OCI-LY1 (cell line): ENCODE results near the gene SNRNP48.

ENCODE experiments used
- CTCF ChIP-seq: fragments of 200-600 bp; sonication (generic), shearing (Covaris generic); IDR thresholded peaks from 2 replicates; pipeline ENCODE4 v1.5.1; 2017; ENCODE audit warnings: mild to moderate bottlenecking, antibody characterized with exemption, low read length, moderate library complexity, mixed read lengths
- EZH2 ChIP-seq: fragments of 200-600 bp; sonication (generic), shearing (Covaris generic); IDR thresholded peaks from 2 replicates; pipeline ENCODE4 v1.8.0; 2017; ENCODE audit warnings: borderline replicate concordance, mixed run types, mild to moderate bottlenecking, antibody characterized with exemption, low read length, moderate library complexity, mixed read lengths

GRCh38 chr6:7636151-7636550 lies 46.2 kb downstream of the SNRNP48 start:
- TF ChIP-seq CTCF (no peak), EZH2 (no peak)
